ENCODE data around the gene EPAS1. TPM values are rescaled to one million over a fixed set of nuclear protein-coding genes. Genes with fewer than 3 reads are reported as not detected.

Gene EPAS1
- total RNA-seq, 1 donor from 2014 or later = 0.15 TPM

GRCh38 chr2:46420945-46421344 is 123.7 kb downstream of the EPAS1 start:
- Histone ChIP-seq H4K20me1 (ENCODE audit: low read depth) (no peaks in the 10 kb centered on the region), H3K79me2 (ENCODE audit: low read depth) (no peaks in the 10 kb centered on the region), H3K9ac (no peak overlapping the region), H3F3A (ENCODE audit: low read depth) (no peaks in the 10 kb centered on the region), H3K4me2 (no peak overlapping the region), H3K4me1 (no peaks in the 10 kb centered on the region), H2AFZ (replicated peaks) (no peak overlapping the region), H3K27ac (no peak overlapping the region), H3K4me3 (no peak overlapping the region), H3K36me3 (no peaks in the 10 kb centered on the region), H3K9me3 (ENCODE audit: low read depth) (peaks cover 6% of the 10 kb centered on the region), H3K27me3 (no peaks in the 10 kb centered on the region)
- peaks cover 18% of the 10 kb centered on the region for H3K9me3 Mint-ChIP-seq
- H3K27ac Mint-ChIP-seq = no peak overlapping the region
- H3K36me3 Mint-ChIP-seq = no peaks in the 10 kb centered on the region
- no peak for TF ChIP-seq EZH2 (IDR thresholded peaks at IDR 0.05)
- TF ChIP-seq CTCF (IDR thresholded peaks at IDR 0.05) = no peak
- no peak for TF ChIP-seq EZH2phosphoT487 (IDR thresholded peaks at IDR 0.05)
- no peak for DNase-seq (ENCODE audit: low spot score)
- H3K4me3 Mint-ChIP-seq = no peak overlapping the region
- no peaks in the 10 kb centered on the region for H3K4me1 Mint-ChIP-seq
- H3K27me3 Mint-ChIP-seq (ENCODE audit: insufficient read depth, low read depth) = peaks cover 2% of the 10 kb centered on the region

- TF ChIP-seq EZH2 (IDR thresholded peaks at IDR 0.05) = no peak
- no peak for TF ChIP-seq EZH2phosphoT487 (IDR thresholded peaks at IDR 0.05)
- TF ChIP-seq CTCF (IDR thresholded peaks at IDR 0.05) = no peak
- no peak overlapping the region for H3K27ac Mint-ChIP-seq
- Histone ChIP-seq H3F3A (ENCODE audit: low read depth) (no peaks in the 10 kb centered on the region), H3K9ac (no peak overlapping the region), H3K27ac (no peak overlapping the region), H3K4me2 (no peak overlapping the region), H3K79me2 (ENCODE audit: low read depth) (no peaks in the 10 kb centered on the region), H3K27me3 (no peaks in the 10 kb centered on the region), H4K20me1 (ENCODE audit: low read depth) (no peaks in the 10 kb centered on the region), H2AFZ (replicated peaks) (no peak overlapping the region), H3K4me3 (no peak overlapping the region), H3K36me3 (no peaks in the 10 kb centered on the region), H3K4me1 (no peaks in the 10 kb centered on the region), H3K9me3 (ENCODE audit: low read depth) (peaks cover 6% of the 10 kb centered on the region)
- peaks cover 17% of the 10 kb centered on the region for H3K9me3 Mint-ChIP-seq
- no peak for DNase-seq (ENCODE audit: low spot score)
- no peaks in the 10 kb centered on the region for H3K4me1 Mint-ChIP-seq
- H3K27me3 Mint-ChIP-seq (ENCODE audit: insufficient read depth, low read depth) = peaks cover 2% of the 10 kb centered on the region
- no peaks in the 10 kb centered on the region for H3K36me3 Mint-ChIP-seq
- no peak overlapping the region for H3K4me3 Mint-ChIP-seq
Observed at GRCh38 chr2:46421361-46421760, 124.2 kb downstream of the EPAS1 start.

- no peak overlapping the region for H3K9ac ChIP-seq
- no peak overlapping the region for H3K27ac ChIP-seq
- no peak overlapping the region for H3K4me3 ChIP-seq
- Mint-ChIP-seq H3K4me1 (no peaks in the 10 kb centered on the region), H3K4me3 (no peak overlapping the region), H3K9me3 (peaks cover 11% of the 10 kb centered on the region), H3K36me3 (no peaks in the 10 kb centered on the region), H3K27me3 (ENCODE audit: insufficient read depth, low read depth) (peaks cover 2% of the 10 kb centered on the region), H3K27ac (no peak overlapping the region)
- H3K9me3 ChIP-seq (ENCODE audit: low read depth) = no peaks in the 10 kb centered on the region
- H3F3A ChIP-seq (ENCODE audit: low read depth) = no peaks in the 10 kb centered on the region
- H3K4me1 ChIP-seq = no peaks in the 10 kb centered on the region
- H3K36me3 ChIP-seq = no peaks in the 10 kb centered on the region
- no peaks in the 10 kb centered on the region for H4K20me1 ChIP-seq (ENCODE audit: low read depth)
- no peak overlapping the region for H3K4me2 ChIP-seq
- no peak overlapping the region for H2AFZ ChIP-seq (replicated peaks)
- DNase-seq (ENCODE audit: low spot score) = no peak
- no peaks in the 10 kb centered on the region for H3K27me3 ChIP-seq
- H3K79me2 ChIP-seq (ENCODE audit: low read depth) = no peaks in the 10 kb centered on the region
- no peak for TF ChIP-seq CTCF (IDR thresholded peaks at IDR 0.05)
- TF ChIP-seq EZH2phosphoT487 (IDR thresholded peaks at IDR 0.05) = no peak
Observed at GRCh38 chr2:46422717-46423394, 125.6 kb downstream of the EPAS1 start.
